ENCODE data around the gene CAMTA1.

The CAMTA1 gene

GRCh38 chr1:7008331-7008730 lies 223.1 kb downstream of the CAMTA1 start:
- DNase-seq (ENCODE audit: extremely low spot score) = no peak
- TF ChIP-seq HDGF (IDR thresholded peaks at IDR 0.05; ENCODE audit: borderline replicate concordance) = no peak
- TF ChIP-seq BHLHE40 (IDR thresholded peaks at IDR 0.05; ENCODE audit: borderline replicate concordance) = no peak
- no peak for TF ChIP-seq L3MBTL2 (conservative IDR thresholded peaks at IDR 0.05)
- ChIA-PET POLR2A (no interaction called here), CTCF (interaction anchor here (1.1 kb wide), 1 partner anchor 34 kb away, joined by 3 read pairs; no protein-coding TSS in a partner anchor)

GRCh38 chr1:7008975-7009740 lies 223.9 kb downstream of the CAMTA1 start:
- ChIA-PET POLR2A (no interaction called here), CTCF (interaction anchor here (0.9 kb wide), 1 partner anchor 33 kb away, joined by 3 read pairs; no protein-coding TSS in a partner anchor)
- TF ChIP-seq FOXK2 (IDR thresholded peaks at IDR 0.05) (no peak), HDGF (IDR thresholded peaks at IDR 0.05; ENCODE audit: borderline replicate concordance) (no peak), SP1 (IDR thresholded peaks at IDR 0.05) (no peak), BHLHE40 (IDR thresholded peaks at IDR 0.05; ENCODE audit: borderline replicate concordance) (no peak), FOXA1 (IDR thresholded peaks at IDR 0.05) (no peak), L3MBTL2 (conservative IDR thresholded peaks at IDR 0.05) (no peak), TARDBP (IDR thresholded peaks at IDR 0.05) (no peak), LEF1 (IDR thresholded peaks at IDR 0.05; ENCODE audit: borderline replicate concordance) (no peak), FOXM1 (IDR thresholded peaks at IDR 0.05; ENCODE audit: borderline replicate concordance) (no peak), ELF4 (IDR thresholded peaks at IDR 0.05) (no peak)
- no peak for DNase-seq (ENCODE audit: extremely low spot score)

- CTCF ChIA-PET = interaction anchor here (0.9 kb wide), 1 partner anchor 32 kb away, joined by 3 read pairs; no protein-coding TSS in a partner anchor
- no peak for DNase-seq (ENCODE audit: extremely low spot score)
- POLR2A ChIA-PET = no interaction called here
- no peak for TF ChIP-seq NFRKB (IDR thresholded peaks at IDR 0.05)
- no peak for TF ChIP-seq ELF4 (IDR thresholded peaks at IDR 0.05)
- TF ChIP-seq FOXK2 (IDR thresholded peaks at IDR 0.05) = no peak
- TF ChIP-seq TARDBP (IDR thresholded peaks at IDR 0.05) = no peak
- TF ChIP-seq LEF1 (IDR thresholded peaks at IDR 0.05; ENCODE audit: borderline replicate concordance) = no peak
These were observed 224.7 kb downstream of the CAMTA1 start for GRCh38 chr1:7009741-7010525.

GRCh38 chr1:7010534-7011200 lies 225.4 kb downstream of the CAMTA1 start:
- no peak for DNase-seq (ENCODE audit: extremely low spot score)
- ChIA-PET POLR2A (no interaction called here), CTCF (interaction anchor here (0.9 kb wide), 1 partner anchor 32 kb away, joined by 3 read pairs; no protein-coding TSS in a partner anchor)
- TF ChIP-seq ARNT (IDR thresholded peaks at IDR 0.05) = no peak

GRCh38 chr1:7011826-7012225 lies 226.6 kb downstream of the CAMTA1 start:
- no peak for DNase-seq (ENCODE audit: extremely low spot score)
- POLR2A ChIA-PET = no interaction called here
- CTCF ChIA-PET = no interaction called here
- TF ChIP-seq CTBP1 (IDR thresholded peaks at IDR 0.05; ENCODE audit: borderline replicate concordance) = no peak
- no peak for TF ChIP-seq LEF1 (IDR thresholded peaks at IDR 0.05; ENCODE audit: borderline replicate concordance)
- TF ChIP-seq SP1 (IDR thresholded peaks at IDR 0.05) = no peak
- no peak for TF ChIP-seq FOXM1 (IDR thresholded peaks at IDR 0.05; ENCODE audit: borderline replicate concordance)
- TF ChIP-seq SUZ12 (IDR thresholded peaks at IDR 0.05) = no peak
- no peak for TF ChIP-seq HDGF (IDR thresholded peaks at IDR 0.05; ENCODE audit: borderline replicate concordance)
- TF ChIP-seq BHLHE40 (IDR thresholded peaks at IDR 0.05; ENCODE audit: borderline replicate concordance) = no peak
- no peak for TF ChIP-seq TARDBP (IDR thresholded peaks at IDR 0.05)
- no peak for TF ChIP-seq ARNT (IDR thresholded peaks at IDR 0.05)
- TF ChIP-seq PKNOX1 (IDR thresholded peaks at IDR 0.05) = no peak
- TF ChIP-seq NFRKB (IDR thresholded peaks at IDR 0.05) = no peak
- TF ChIP-seq ELF4 (IDR thresholded peaks at IDR 0.05) = no peak
- no peak for TF ChIP-seq FOXA1 (IDR thresholded peaks at IDR 0.05)

GRCh38 chr1:7012461-7012924 lies 227.2 kb downstream of the CAMTA1 start:
- ChIA-PET POLR2A (no interaction called here), CTCF (no interaction called here)
- TF ChIP-seq FOXA1 (IDR thresholded peaks at IDR 0.05) (no peak), PKNOX1 (IDR thresholded peaks at IDR 0.05) (no peak), LEF1 (IDR thresholded peaks at IDR 0.05; ENCODE audit: borderline replicate concordance) (no peak), ZNF384 (IDR thresholded peaks at IDR 0.05) (no peak), BHLHE40 (IDR thresholded peaks at IDR 0.05; ENCODE audit: borderline replicate concordance) (no peak), FOXK2 (IDR thresholded peaks at IDR 0.05) (no peak), TARDBP (IDR thresholded peaks at IDR 0.05) (no peak), L3MBTL2 (conservative IDR thresholded peaks at IDR 0.05) (no peak), SP1 (IDR thresholded peaks at IDR 0.05) (no peak), ARNT (IDR thresholded peaks at IDR 0.05) (no peak), NFRKB (IDR thresholded peaks at IDR 0.05) (no peak), CTBP1 (IDR thresholded peaks at IDR 0.05; ENCODE audit: borderline replicate concordance) (no peak), FOXM1 (IDR thresholded peaks at IDR 0.05; ENCODE audit: borderline replicate concordance) (no peak), HDGF (IDR thresholded peaks at IDR 0.05; ENCODE audit: borderline replicate concordance) (no peak), ELF4 (IDR thresholded peaks at IDR 0.05) (no peak), SUZ12 (IDR thresholded peaks at IDR 0.05) (no peak)
- DNase-seq (ENCODE audit: extremely low spot score) = no peak
